Transverse colon (tissue), 4 donors: Measurements from ENCODE around the gene HECW1. TPM values are rescaled to one million over a fixed set of nuclear protein-coding genes. Genes with fewer than 3 reads are reported as not detected.

ENCODE experiments used
- DNase-seq: peaks from one replicate; pipeline ENCODE4 v3.0.0-alpha.2; 2019
- H3K27ac ChIP-seq, 4 donors: fragments of 200-600 bp; sonication (generic); 2 replicates each; pipeline ENCODE4 v1.5.1; 2016 to 2018; ENCODE audit warnings: inconsistent platforms in 4 of 4
- H3K27me3 ChIP-seq: fragments of 200-600 bp; sonication (generic); 2 replicates; pipeline ENCODE4 v1.5.1; 2017; ENCODE audit warnings: inconsistent platforms
- H3K36me3 ChIP-seq, 4 donors: fragments of 200-600 bp; sonication (generic); 2 replicates each; pipeline ENCODE4 v1.5.1; 2017 to 2019; ENCODE audit warnings: inconsistent platforms in 4 of 4
- H3K4me1 ChIP-seq, 4 donors: fragments of 200-600 bp; sonication (generic); 2 replicates each; pipeline ENCODE4 v1.5.1; 2017 to 2020; ENCODE audit warnings: inconsistent platforms in 4 of 4
- H3K4me3 ChIP-seq, 4 donors: fragments of 200-600 bp; sonication (generic); 1 replicate in 1 of 4; 2 replicates in 3 of 4; pipeline versions ENCODE4 v1.5.1 to v1.6.1; 2017 to 2019; ENCODE audit warnings: inconsistent platforms in 4 of 4
- H3K9me3 ChIP-seq, 2 donors: fragments of 200-600 bp; sonication (generic); 2 replicates each; pipeline ENCODE4 v1.5.1; 2017 to 2019; ENCODE audit warnings: inconsistent platforms in 2 of 2
- EP300 ChIP-seq: sonication (generic); formaldehyde crosslinking; IDR thresholded peaks from one replicate; pipeline ENCODE4 v1.6.1; 2017; ENCODE audit warnings: antibody characterized with exemption, low read depth
- POLR2A ChIP-seq: fragments of 450-650 bp; IDR thresholded peaks from one replicate; pipeline ENCODE4 v1.6.1; 2016; ENCODE audit warnings: antibody characterized with exemption, mild to moderate bottlenecking, moderate library complexity
- POLR2AphosphoS5 ChIP-seq, 3 donors: sonication (generic); formaldehyde crosslinking; IDR thresholded peaks; one replicate each; pipeline ENCODE4 v1.6.1; 2016; ENCODE audit warnings: antibody characterized with exemption in 3 of 3
- WGBS, 2 donors: methylation state at CpG; one replicate each; pipeline ENCODE4 v1.1.5; 2018; ENCODE audit warnings: low coverage in 1 of 2; 5-methylcytosine and 5-hydroxymethylcytosine counted together
- in situ Hi-C, 4 donors: fragments of 200-750 bp; cut with MboI; loops; one replicate each; pipeline versions ENCODE4 v1.15.0 to v1.15.1; 2017; ENCODE audit warnings: low sequenced_read_pairs in 3 of 4, low pct_ligation_motif_present in 1 of 4, low pct_unique_long_range_greater_than_20kb in 1 of 4
- intact Hi-C: fragments of 100-400 bp; cut with DNase I; formaldehyde crosslinking; loops from one replicate; pipeline ENCODE4 v1.15.1; 2023; ENCODE audit warnings: low total_unique reads
- total RNA-seq, 4 donors: library from RNA; depleted of rRNA; stranded (reverse); fragments of >200 nt; gene quantifications; one replicate each; pipeline ENCODE4 v1.1.0, GENCODE V29; 2016
- TF ChIP-seq, protein P1 (sequence below), 5 experiments: fragments of 200-600 bp in 3 of 5; fragments of 450-650 bp in 2 of 5; sonication (generic) in 3 of 5; IDR thresholded peaks; 1 replicate in 2 of 5; 2 replicates in 3 of 5; pipeline ENCODE4 v1.5.1; 2016 to 2017; ENCODE audit warnings: antibody characterized with exemption in 5 of 5, inconsistent platforms in 3 of 5, mild to moderate bottlenecking in 2 of 5, moderate library complexity in 1 of 5

HECW1 gene
- total RNA-seq, 4 donors from 2014 or later = 1.1 to 1.4 TPM; not detected in 2

- in situ Hi-C loops = no loop called here
- Histone ChIP-seq H3K9me3 (no peaks in the 10 kb centered on the region), H3K27me3 (no peaks in the 10 kb centered on the region), H3K4me1 (no peaks in the 10 kb centered on the region), H3K4me3 (no peak overlapping the region), H3K27ac (no peak overlapping the region), H3K36me3 (no peaks in the 10 kb centered on the region)
- WGBS, 2 donors = 79 to 83% methylated on average over 4 to 7 of the region's 7 CpGs
- DNase-seq = no peak
- TF ChIP-seq POLR2A = no peak
- no peak for TF ChIP-seq EP300
- TF ChIP-seq POLR2AphosphoS5 (IDR thresholded peaks at IDR 0.05) = no peak
- TF ChIP-seq, protein P1, sequence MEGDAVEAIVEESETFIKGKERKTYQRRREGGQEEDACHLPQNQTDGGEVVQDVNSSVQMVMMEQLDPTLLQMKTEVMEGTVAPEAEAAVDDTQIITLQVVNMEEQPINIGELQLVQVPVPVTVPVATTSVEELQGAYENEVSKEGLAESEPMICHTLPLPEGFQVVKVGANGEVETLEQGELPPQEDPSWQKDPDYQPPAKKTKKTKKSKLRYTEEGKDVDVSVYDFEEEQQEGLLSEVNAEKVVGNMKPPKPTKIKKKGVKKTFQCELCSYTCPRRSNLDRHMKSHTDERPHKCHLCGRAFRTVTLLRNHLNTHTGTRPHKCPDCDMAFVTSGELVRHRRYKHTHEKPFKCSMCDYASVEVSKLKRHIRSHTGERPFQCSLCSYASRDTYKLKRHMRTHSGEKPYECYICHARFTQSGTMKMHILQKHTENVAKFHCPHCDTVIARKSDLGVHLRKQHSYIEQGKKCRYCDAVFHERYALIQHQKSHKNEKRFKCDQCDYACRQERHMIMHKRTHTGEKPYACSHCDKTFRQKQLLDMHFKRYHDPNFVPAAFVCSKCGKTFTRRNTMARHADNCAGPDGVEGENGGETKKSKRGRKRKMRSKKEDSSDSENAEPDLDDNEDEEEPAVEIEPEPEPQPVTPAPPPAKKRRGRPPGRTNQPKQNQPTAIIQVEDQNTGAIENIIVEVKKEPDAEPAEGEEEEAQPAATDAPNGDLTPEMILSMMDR (IDR thresholded peaks at IDR 0.05) = no peak
- intact Hi-C loops = no loop called here
Observed at GRCh38 chr7:43195256-43195655, 82.8 kb downstream of the HECW1 start.

- in situ Hi-C loops (no loop called here), intact Hi-C loops (no loop called here)
- 78 to 82% methylated on average over 5 of the region's 5 CpGs for WGBS, 2 donors
- no peaks in the 10 kb centered on the region for H3K4me1 ChIP-seq
- no peak for DNase-seq
- no peaks in the 10 kb centered on the region for H3K36me3 ChIP-seq
- no peak overlapping the region for H3K4me3 ChIP-seq
- TF ChIP-seq POLR2AphosphoS5 (IDR thresholded peaks at IDR 0.05) (no peak), POLR2A (no peak), EP300 (no peak)
- TF ChIP-seq, protein P1 (IDR thresholded peaks at IDR 0.05) = no peak
- H3K27me3 ChIP-seq = peaks cover 3% of the 10 kb centered on the region
- no peaks in the 10 kb centered on the region for H3K9me3 ChIP-seq
- H3K27ac ChIP-seq = no peak overlapping the region
Observed at GRCh38 chr7:43195768-43196167, 83.3 kb downstream of the HECW1 start.

DNA sequence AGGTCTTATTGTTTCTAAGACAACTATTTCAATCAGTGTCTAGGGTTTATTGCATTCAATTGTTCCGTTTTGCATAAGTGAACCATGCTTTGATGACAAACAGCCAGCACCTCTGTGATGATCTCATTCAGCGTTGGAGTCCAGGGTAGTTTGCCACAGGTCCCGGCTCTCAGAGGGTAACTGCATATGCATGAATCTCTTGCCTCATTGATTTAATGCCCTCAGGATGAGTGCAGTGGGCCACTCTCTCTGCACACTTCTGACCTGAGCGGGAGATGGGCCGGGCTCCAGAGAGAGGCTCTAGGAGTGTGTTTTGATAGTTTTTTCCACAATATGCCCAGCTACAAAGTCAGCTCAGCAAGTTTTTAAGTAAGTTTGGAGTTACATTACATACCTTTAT, 83.9 kb downstream of the HECW1 start:
- WGBS, 2 donors = 66 to 71% methylated on average over 1 to 5 of the region's 5 CpGs
- in situ Hi-C loops = no loop called here
- TF ChIP-seq POLR2A = no peak
- TF ChIP-seq POLR2AphosphoS5 (IDR thresholded peaks at IDR 0.05) = no peak

DNA sequence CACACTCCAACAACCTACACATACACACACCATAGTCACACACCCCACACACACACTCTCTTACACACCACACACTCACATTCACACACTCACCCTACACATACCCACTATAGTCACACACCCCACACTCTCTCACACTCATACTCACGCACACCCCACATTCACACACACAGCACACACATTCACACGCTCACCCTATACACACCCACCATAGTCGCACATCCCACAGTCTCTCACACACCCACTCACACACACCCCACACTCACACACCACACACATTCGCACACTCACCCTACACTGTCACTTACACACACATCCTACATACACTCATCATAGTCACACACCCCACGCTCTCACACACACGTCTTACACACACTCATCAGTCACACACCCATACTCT, 85.6 kb downstream of the HECW1 start:
- in situ Hi-C loops = no loop called here
- intact Hi-C loops = no loop called here
- peaks cover 6% of the 10 kb centered on the region for H3K27me3 ChIP-seq
- no peak for DNase-seq
- 93% methylated on average over 6 of the region's 6 CpGs for WGBS, 2 donors
- no peaks in the 10 kb centered on the region for H3K4me1 ChIP-seq
- TF ChIP-seq POLR2A (no peak), EP300 (no peak), POLR2AphosphoS5 (IDR thresholded peaks at IDR 0.05) (no peak)
- TF ChIP-seq, protein P1 (IDR thresholded peaks at IDR 0.05) = no peak
- no peaks in the 10 kb centered on the region for H3K9me3 ChIP-seq
- H3K4me3 ChIP-seq = no peak overlapping the region
- H3K27ac ChIP-seq = no peak overlapping the region
- no peaks in the 10 kb centered on the region for H3K36me3 ChIP-seq

More for the DNA sequence above, 83.9 kb downstream of the HECW1 start:
- Histone ChIP-seq H3K9me3 (no peaks in the 10 kb centered on the region), H3K27me3 (peaks cover 6% of the 10 kb centered on the region), H3K4me1 (no peaks in the 10 kb centered on the region), H3K27ac (no peak overlapping the region), H3K4me3 (no peak overlapping the region), H3K36me3 (no peaks in the 10 kb centered on the region)
- intact Hi-C loops = no loop called here
- DNase-seq = no peak

- no peak for TF ChIP-seq POLR2A
- no peak for TF ChIP-seq POLR2AphosphoS5 (IDR thresholded peaks at IDR 0.05)
- TF ChIP-seq, protein P1 (IDR thresholded peaks at IDR 0.05) = no peak
- no peak for TF ChIP-seq EP300
- 73 to 84% methylated on average over 4 to 7 of the region's 7 CpGs for whole genome bisulfite sequencing, 2 donors
- in situ Hi-C loops = no loop called here
- DNase-seq = no peak
- intact Hi-C loops = no loop called here
- Histone ChIP-seq H3K27me3 (peaks cover 6% of the 10 kb centered on the region), H3K4me3 (no peak overlapping the region), H3K4me1 (no peaks in the 10 kb centered on the region), H3K36me3 (no peaks in the 10 kb centered on the region), H3K9me3 (no peaks in the 10 kb centered on the region), H3K27ac (no peak overlapping the region)
Observed at GRCh38 chr7:43198599-43199090, 86.2 kb downstream of the HECW1 start.
